ENCODE data around the gene TMSB4X.

DNA sequence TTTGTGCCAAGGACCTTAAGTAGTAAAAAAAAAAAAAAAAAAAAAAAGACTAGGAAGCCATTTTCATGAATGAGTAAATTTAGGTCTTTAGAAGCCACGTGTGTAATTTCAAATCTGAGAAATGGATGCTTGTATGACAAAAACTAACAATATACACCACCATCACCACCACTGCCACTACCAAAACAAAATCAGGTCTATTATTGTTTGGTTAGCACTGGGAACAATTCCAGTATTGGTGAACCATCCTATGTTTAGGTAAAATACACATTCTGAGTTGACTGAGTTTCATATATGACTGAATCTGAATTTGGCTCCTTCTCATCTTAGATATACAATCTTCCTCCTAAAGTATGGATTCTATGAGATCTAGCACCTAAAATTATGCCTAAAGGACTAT is 8.8 kb upstream of the TMSB4X start:
- TF ChIP-seq, protein P1, sequence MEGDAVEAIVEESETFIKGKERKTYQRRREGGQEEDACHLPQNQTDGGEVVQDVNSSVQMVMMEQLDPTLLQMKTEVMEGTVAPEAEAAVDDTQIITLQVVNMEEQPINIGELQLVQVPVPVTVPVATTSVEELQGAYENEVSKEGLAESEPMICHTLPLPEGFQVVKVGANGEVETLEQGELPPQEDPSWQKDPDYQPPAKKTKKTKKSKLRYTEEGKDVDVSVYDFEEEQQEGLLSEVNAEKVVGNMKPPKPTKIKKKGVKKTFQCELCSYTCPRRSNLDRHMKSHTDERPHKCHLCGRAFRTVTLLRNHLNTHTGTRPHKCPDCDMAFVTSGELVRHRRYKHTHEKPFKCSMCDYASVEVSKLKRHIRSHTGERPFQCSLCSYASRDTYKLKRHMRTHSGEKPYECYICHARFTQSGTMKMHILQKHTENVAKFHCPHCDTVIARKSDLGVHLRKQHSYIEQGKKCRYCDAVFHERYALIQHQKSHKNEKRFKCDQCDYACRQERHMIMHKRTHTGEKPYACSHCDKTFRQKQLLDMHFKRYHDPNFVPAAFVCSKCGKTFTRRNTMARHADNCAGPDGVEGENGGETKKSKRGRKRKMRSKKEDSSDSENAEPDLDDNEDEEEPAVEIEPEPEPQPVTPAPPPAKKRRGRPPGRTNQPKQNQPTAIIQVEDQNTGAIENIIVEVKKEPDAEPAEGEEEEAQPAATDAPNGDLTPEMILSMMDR (IDR thresholded peaks at IDR 0.05) = no peak
- no peak for TF ChIP-seq POLR2A (IDR thresholded peaks at IDR 0.05)
- no peak for TF ChIP-seq EP300 (IDR thresholded peaks at IDR 0.05)
